ENCODE results near the gene MACROH2A2. TPM values are rescaled to one million over a fixed set of nuclear protein-coding genes. Genes with fewer than 3 reads are reported as not detected.

The MACROH2A2 gene
- total and polyA plus RNA-seq, 2 of the 8 experiments (the other 6 are each of a cell fraction or from before 2014, with no cell fraction given), result 7.9 to 9.3 TPM

DNA sequence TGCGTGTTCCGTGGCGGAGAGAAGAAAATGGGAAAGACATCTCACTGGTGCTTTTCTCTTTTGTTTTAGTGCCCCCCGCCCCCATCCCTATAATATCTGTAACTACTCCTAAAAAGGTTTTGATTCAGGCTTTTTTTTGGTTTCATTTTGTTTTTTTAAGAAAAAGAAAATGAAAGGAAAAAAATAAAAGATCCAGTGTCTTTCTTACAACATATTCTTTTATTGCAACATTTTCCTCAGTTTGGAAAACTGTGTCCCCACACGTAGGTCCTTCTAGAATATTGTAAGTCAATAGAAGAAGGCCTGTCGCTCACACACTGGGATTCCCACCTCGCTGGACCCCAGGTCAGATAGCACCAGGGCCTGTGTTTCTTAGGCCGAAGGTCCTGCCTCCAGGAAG is 59.4 kb downstream of the MACROH2A2 start:
- peaks cover 0 to 4% of the 10 kb centered on the region in 2 experiments for H4K20me1 ChIP-seq (replicated peaks in 1 of 2; ENCODE audit: control insufficient read depth in 1 of 2, insufficient read depth in 2 of 2, low read length in 2 of 2)
- CTCF ChIA-PET (ENCODE audit: partially characterized antibody), result interaction anchor here (0.9 kb wide), 1 partner anchor 19 kb away, joined by 3 read pairs; no protein-coding TSS in a partner anchor

More for the DNA sequence above, 59.4 kb downstream of the MACROH2A2 start:
- no peak overlapping the region for H2BK12ac ChIP-seq (ENCODE audit: low read depth, low read length)
- no peak for DNase-seq (ENCODE audit: low read depth in 1 of 2, low spot score in 2 of 2)
- no peak overlapping the region for H3K56ac ChIP-seq (replicated peaks; ENCODE audit: insufficient read length, low read depth, low read length)
- no peak overlapping the region for H2AFZ ChIP-seq (ENCODE audit: low read length)
- H4K8ac ChIP-seq (ENCODE audit: extremely low read depth, insufficient read depth, low read length), result no peak overlapping the region
- H3K27ac ChIP-seq (ENCODE audit: low read depth, low read length), result no peak overlapping the region
- no peak overlapping the region for H3K4ac ChIP-seq (replicated peaks; ENCODE audit: insufficient read length, low read depth, low read length)
- no peak overlapping the region for H3K23ac ChIP-seq (ENCODE audit: insufficient read length)
- H3K4me2 ChIP-seq (ENCODE audit: insufficient read depth in 1 of 2, low read depth in 2 of 2, low read length in 2 of 2), result no peak overlapping the region
- H3K27me3 ChIP-seq (replicated peaks in 1 of 4; ENCODE audit: control insufficient read depth in 3 of 4, extremely low read depth in 1 of 4, insufficient read depth in 3 of 4, low read length in 3 of 4), result no peaks in the 10 kb centered on the region
- no peak overlapping the region for H3K9ac ChIP-seq (replicated peaks in 1 of 4; ENCODE audit: extremely low read depth in 1 of 4, low read depth in 3 of 4, low read length in 3 of 4)
- H3K79me1 ChIP-seq (ENCODE audit: low read depth, low read length), result no peaks in the 10 kb centered on the region
- no peak overlapping the region for H4K91ac ChIP-seq (replicated peaks; ENCODE audit: insufficient read length, low read length)
- H2BK20ac ChIP-seq (ENCODE audit: low read length), result no peak overlapping the region
- no peak overlapping the region for H2BK120ac ChIP-seq (replicated peaks; ENCODE audit: low read depth, low read length)
- 87% methylated on average over 8 of the region's 8 CpGs; no CpG with 5 or more reads in 1 of the 2 experiments for WGBS, 2 experiments (ENCODE audit: extremely low coverage in 1 of 2, insufficient coverage in 1 of 2, insufficient read length in 1 of 2, insufficient replicate concordance in 2 of 2, low coverage in 1 of 2, low lambda C conversion rate in 2 of 2, missing lambda C conversion rate in 1 of 2)
- TF ChIP-seq GABPA (IDR thresholded peaks at IDR 0.05; ENCODE audit: borderline replicate concordance, insufficient read depth, low read length) (no peak), ASH2L (IDR thresholded peaks at IDR 0.05; ENCODE audit: low read length) (no peak), EGR1 (IDR thresholded peaks at IDR 0.05; ENCODE audit: borderline replicate concordance, low read depth, low read length) (no peak), CREB1 (IDR thresholded peaks at IDR 0.05) (no peak)
- H2BK15ac ChIP-seq (ENCODE audit: low read length), result no peak overlapping the region
- H2BK5ac ChIP-seq (ENCODE audit: low read depth, low read length), result no peak overlapping the region
- H3K9me3 ChIP-seq (ENCODE audit: insufficient read depth in 2 of 2, low read depth in 1 of 2, low read length in 1 of 2), result no peaks in the 10 kb centered on the region
- H4K5ac ChIP-seq (ENCODE audit: insufficient read length, low read depth, low read length), result no peak overlapping the region
- FAIRE-seq, result no peak
- H3K36me3 ChIP-seq (ENCODE audit: control insufficient read depth in 2 of 4, insufficient read depth in 4 of 4, low read length in 3 of 4), result no peaks in the 10 kb centered on the region; a peak in 1 of 8 replicates
- POLR2A ChIA-PET (ENCODE audit: partially characterized antibody), result no interaction called here
- no peak overlapping the region for H2AK5ac ChIP-seq (ENCODE audit: low read depth, low read length)
- H3K4me3 ChIP-seq (ENCODE audit: extremely low read depth in 1 of 4, insufficient read depth in 2 of 4, low read depth in 3 of 4, low read length in 4 of 4), result no peak overlapping the region
- H3K4me1 ChIP-seq (replicated peaks in 1 of 4; ENCODE audit: control insufficient read depth in 3 of 4, insufficient read depth in 4 of 4, low read length in 3 of 4), result peaks cover 0 to under 1% (median under 1%) of the 10 kb centered on the region in 4 experiments; a peak in 2 of 7 replicates
- H3K14ac ChIP-seq (ENCODE audit: insufficient read length), result no peak overlapping the region
- H3K79me2 ChIP-seq (ENCODE audit: control insufficient read depth in 1 of 2, insufficient read depth in 2 of 2, low read length in 2 of 2), result no peaks in the 10 kb centered on the region
- no peaks in the 10 kb centered on the region for H3K23me2 ChIP-seq (ENCODE audit: low read depth, low read length)
- no peak overlapping the region for H3K18ac ChIP-seq (ENCODE audit: extremely low read depth, low read length)
